GM12891 (cell line): ENCODE data around the gene SMAGP.

ENCODE experiments used
- DNase-seq: peaks from one replicate; pipeline ENCODE4 v3.0.0; 2011; ENCODE audit warnings: low spot score; ENCODE audit not compliant: insufficient read length
- FAIRE-seq: peaks from 2 replicates; lab custom pipeline; 2011; peaks lifted over from hg19 to GRCh38; lab: Jason Lieb, UNC
- PAX5 ChIP-seq: IDR thresholded peaks from 2 replicates; pipeline ENCODE4 v1.6.1; 2011; ENCODE audit warnings: low read length, moderate library complexity, mild to moderate bottlenecking; ENCODE audit not compliant: insufficient read depth, severe bottlenecking
- POLR2A ChIP-seq: IDR thresholded peaks from 2 replicates; pipeline ENCODE4 v1.6.1; 2011; ENCODE audit warnings: low read depth, low read length, control low read depth
- POLR2AphosphoS5 ChIP-seq: IDR thresholded peaks from 2 replicates; pipeline ENCODE4 v1.6.1; 2011; ENCODE audit warnings: low read depth, low read length, control low read depth
- POU2F2 ChIP-seq: IDR thresholded peaks from 2 replicates; pipeline ENCODE4 v1.6.1; 2011; ENCODE audit warnings: low read depth, mild to moderate bottlenecking, control low read depth, low read length, moderate library complexity
- SPI1 ChIP-seq: IDR thresholded peaks from 2 replicates; pipeline ENCODE4 v1.6.1; 2011; ENCODE audit warnings: low read depth, low read length, control low read depth
- TAF1 ChIP-seq: IDR thresholded peaks from 2 replicates; pipeline ENCODE4 v1.6.1; 2011; ENCODE audit warnings: low read depth, low read length, control low read depth

Gene SMAGP

DNA sequence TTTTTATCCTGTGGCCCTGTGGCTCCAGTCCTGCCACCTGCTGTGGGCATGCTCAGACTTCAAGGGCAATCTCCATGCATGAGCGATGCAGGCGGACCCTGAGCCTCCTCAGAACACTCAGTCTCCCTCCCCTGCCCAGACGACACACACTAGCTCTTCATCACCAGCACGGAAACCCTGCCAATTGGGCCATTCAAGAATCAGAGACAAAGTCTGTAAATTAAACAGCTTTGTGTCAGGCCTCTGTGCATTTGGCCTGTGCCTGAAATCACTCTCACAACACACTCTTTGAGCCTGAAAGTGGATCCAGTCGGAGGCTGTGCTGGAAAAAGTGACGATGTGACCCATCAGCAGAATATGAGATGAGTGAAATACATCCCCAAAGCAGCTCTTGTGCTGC, 64.9 kb downstream of the SMAGP start:
- DNase-seq (no peak), FAIRE-seq (no peak)
- no peak for TF ChIP-seq POU2F2
- TF ChIP-seq POLR2A, result no peak
- TF ChIP-seq TAF1, result no peak
- no peak for TF ChIP-seq SPI1
- TF ChIP-seq POLR2AphosphoS5, result no peak
- no peak for TF ChIP-seq PAX5

- FAIRE-seq (no peak), DNase-seq (no peak)
- no peak for TF ChIP-seq PAX5
- no peak for TF ChIP-seq POLR2AphosphoS5
- TF ChIP-seq TAF1, result no peak
- TF ChIP-seq SPI1, result no peak
Measured at GRCh38 chr12:51202718-51203117, 67.5 kb downstream of the SMAGP start.

- no peak for DNase-seq
- no peak for FAIRE-seq
Measured at GRCh38 chr12:51200806-51201205, 69.4 kb downstream of the SMAGP start.

DNA sequence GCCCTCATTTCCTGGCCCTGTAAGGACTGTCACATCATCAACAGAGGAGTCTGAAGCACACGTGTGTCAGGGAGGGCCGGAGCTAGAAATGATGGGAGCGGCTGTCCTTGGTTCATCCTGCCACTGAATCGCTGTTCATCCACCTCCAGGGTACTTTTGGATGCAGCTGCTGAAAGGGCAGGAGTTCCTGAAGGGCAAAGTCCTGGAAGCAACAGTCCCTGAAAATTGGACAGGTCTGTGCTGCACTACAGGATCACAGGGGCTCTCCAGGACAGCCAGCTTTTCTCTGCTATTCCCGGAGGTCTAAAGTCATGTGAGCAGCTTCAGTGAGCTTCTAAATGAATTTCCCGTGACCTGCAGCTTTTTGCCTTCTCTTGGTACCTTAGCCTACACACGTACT, 70.1 kb downstream of the SMAGP start:
- no peak for FAIRE-seq
- DNase-seq, result no peak
- TF ChIP-seq POU2F2 (no peak), PAX5 (no peak), POLR2A (no peak), TAF1 (no peak), POLR2AphosphoS5 (no peak), SPI1 (no peak)

More at GRCh38 chr12:51200806-51201205, 69.4 kb downstream of the SMAGP start:
- TF ChIP-seq PAX5 (no peak), POLR2A (no peak), POU2F2 (no peak), POLR2AphosphoS5 (no peak), TAF1 (no peak), SPI1 (no peak)

DNA sequence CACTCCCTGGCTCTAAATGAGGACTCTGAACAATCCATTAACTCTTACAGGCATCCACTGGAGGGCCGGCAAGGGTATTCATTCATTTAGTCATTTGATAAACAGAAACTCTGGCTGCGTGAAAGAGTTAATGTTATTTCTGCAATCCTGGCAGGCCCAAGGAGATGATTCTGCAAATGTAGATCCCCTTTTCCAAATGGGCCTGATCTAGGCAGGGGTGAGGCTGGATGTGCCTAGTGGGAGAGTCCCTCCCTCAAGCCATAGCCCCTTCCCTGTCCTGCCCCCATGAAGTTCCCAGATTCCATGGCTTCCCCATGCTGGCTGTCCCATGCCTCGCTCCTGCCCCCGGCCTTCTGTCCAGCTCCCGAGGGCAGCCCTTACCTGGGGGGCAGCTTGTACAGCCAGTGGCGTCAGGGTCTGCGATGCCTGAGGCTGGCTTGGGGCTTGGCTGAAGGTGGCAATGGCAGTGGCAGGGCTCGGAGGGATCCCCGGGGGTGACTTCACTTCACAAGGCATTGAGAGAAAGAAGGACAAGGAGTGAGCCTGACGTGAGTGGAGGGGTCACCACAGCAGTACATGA, 70.8 kb downstream of the SMAGP start:
- TF ChIP-seq POU2F2 (no peak), TAF1 (no peak), POLR2AphosphoS5 (no peak), PAX5 (no peak), SPI1 (no peak), POLR2A (no peak)
- DNase-seq (no peak), FAIRE-seq (no peak)

GRCh38 chr12:51198568-51199365, 71.4 kb downstream of the SMAGP start:
- TF ChIP-seq PAX5 (no peak), TAF1 (no peak), POLR2A (no peak), POU2F2 (no peak), POLR2AphosphoS5 (no peak), SPI1 (no peak)
- DNase-seq (no peak), FAIRE-seq (no peak)

GRCh38 chr12:51197736-51198567, 72.3 kb downstream of the SMAGP start:
- no peak for FAIRE-seq

GRCh38 chr12:51196547-51196946, 73.7 kb downstream of the SMAGP start:
- FAIRE-seq (no peak), DNase-seq (no peak)
- TF ChIP-seq POLR2A, result no peak
- TF ChIP-seq POLR2AphosphoS5, result no peak
- no peak for TF ChIP-seq TAF1
- TF ChIP-seq PAX5, result no peak
- no peak for TF ChIP-seq POU2F2
- TF ChIP-seq SPI1, result no peak

More at GRCh38 chr12:51197736-51198567, 72.3 kb downstream of the SMAGP start:
- no peak for TF ChIP-seq TAF1
- TF ChIP-seq SPI1, result no peak
- no peak for TF ChIP-seq POU2F2
- TF ChIP-seq POLR2A, result no peak
- no peak for TF ChIP-seq PAX5
- TF ChIP-seq POLR2AphosphoS5, result no peak
- no peak for DNase-seq

GRCh38 chr12:51195841-51196240, 74.4 kb downstream of the SMAGP start:
- no peak for TF ChIP-seq SPI1
- no peak for TF ChIP-seq POLR2A
- TF ChIP-seq TAF1, result no peak
- no peak for TF ChIP-seq POU2F2
- no peak for TF ChIP-seq POLR2AphosphoS5
- no peak for TF ChIP-seq PAX5
- FAIRE-seq, result no peak
- DNase-seq, result no peak
